Neutrophil (primary cell): ENCODE measurements around the gene DIDO1.

ENCODE experiments used
- H3K27ac ChIP-seq: fragments of 200-600 bp; sonication (generic); 2 replicates; pipeline ENCODE4 v1.5.1; 2016; ENCODE audit warnings: mild to moderate bottlenecking, moderate library complexity
- H3K27me3 ChIP-seq: fragments of 200-600 bp; sonication (generic); 2 replicates; pipeline ENCODE4 v1.6.0; 2016; ENCODE audit warnings: mild to moderate bottlenecking
- H3K36me3 ChIP-seq: fragments of 200-600 bp; sonication (generic); 2 replicates; pipeline ENCODE4 v1.5.1; 2017
- H3K4me1 ChIP-seq, 2 experiments: fragments of 200-600 bp in 1 of 2; sonication (generic) in 1 of 2; 1 replicate in 1 of 2; 2 replicates in 1 of 2; pipeline versions ENCODE4 v1.5.1 to v1.6.1; 2013 to 2016; ENCODE audit warnings: low read depth in 1 of 2, low read length in 1 of 2, mild to moderate bottlenecking in 1 of 2, moderate library complexity in 1 of 2; ENCODE audit not compliant: control insufficient read depth in 1 of 2, insufficient read depth in 1 of 2
- H3K4me3 ChIP-seq, 2 experiments: fragments of 200-600 bp in 1 of 2; sonication (generic) in 1 of 2; 1 replicate in 1 of 2; 2 replicates in 1 of 2; pipeline ENCODE4 v1.5.1; 2013 to 2016; ENCODE audit warnings: low read depth in 1 of 2, low read length in 1 of 2, mild to moderate bottlenecking in 1 of 2, moderate library complexity in 1 of 2
- H3K9me3 ChIP-seq: fragments of 200-600 bp; sonication (generic); 2 replicates; pipeline ENCODE4 v1.5.1; 2016
- TF ChIP-seq, protein P1 (sequence below): fragments of 200-600 bp; sonication (generic); IDR thresholded peaks from 2 replicates; pipeline ENCODE4 v1.5.1; 2016; ENCODE audit warnings: antibody characterized with exemption

Gene DIDO1

DNA sequence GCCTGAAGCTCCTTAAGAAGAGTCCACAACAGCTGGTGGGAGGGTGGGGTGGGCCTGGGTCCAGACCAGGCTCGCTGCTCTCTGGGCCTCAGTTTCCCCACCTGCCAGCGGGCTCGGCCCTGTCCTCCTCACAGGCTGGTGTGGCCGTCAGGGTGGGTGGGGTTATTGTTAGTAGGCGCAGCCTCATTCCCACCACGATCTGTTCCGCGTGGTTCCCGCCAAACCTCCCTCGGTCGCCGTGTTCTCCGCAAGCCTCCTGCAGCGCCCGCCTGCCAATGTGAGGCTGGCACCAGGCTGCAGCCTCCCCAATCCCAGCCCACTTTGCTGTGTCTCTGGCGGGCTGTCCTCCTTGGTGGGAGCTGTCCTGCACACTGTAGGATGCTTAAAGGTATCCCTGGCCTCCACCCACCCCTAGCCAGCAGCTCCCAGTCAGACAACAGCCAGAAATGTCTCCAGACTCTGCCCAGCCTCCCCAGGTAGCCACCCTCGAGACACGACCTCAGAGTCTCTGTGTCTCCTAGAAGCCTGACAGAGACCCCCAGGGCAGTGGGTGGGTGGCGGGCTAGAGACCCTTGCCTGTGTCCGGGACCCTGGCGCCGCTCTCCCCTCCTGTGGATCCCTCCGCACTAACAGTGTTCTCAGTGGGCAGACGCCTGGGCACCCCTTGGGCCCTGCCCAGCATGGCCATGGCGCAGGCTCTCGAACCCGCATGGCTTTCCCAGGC, 41.5 kb upstream of the DIDO1 start:
- Histone ChIP-seq H3K27me3 (peaks cover 43% of the 10 kb centered on the region), H3K36me3 (peaks cover 10% of the 10 kb centered on the region), H3K27ac (no peak overlapping the region), H3K9me3 (no peaks in the 10 kb centered on the region), H3K4me3 (no peak overlapping the region), H3K4me1 (peaks cover 0 to 7% of the 10 kb centered on the region in 2 experiments)
- TF ChIP-seq, protein P1, sequence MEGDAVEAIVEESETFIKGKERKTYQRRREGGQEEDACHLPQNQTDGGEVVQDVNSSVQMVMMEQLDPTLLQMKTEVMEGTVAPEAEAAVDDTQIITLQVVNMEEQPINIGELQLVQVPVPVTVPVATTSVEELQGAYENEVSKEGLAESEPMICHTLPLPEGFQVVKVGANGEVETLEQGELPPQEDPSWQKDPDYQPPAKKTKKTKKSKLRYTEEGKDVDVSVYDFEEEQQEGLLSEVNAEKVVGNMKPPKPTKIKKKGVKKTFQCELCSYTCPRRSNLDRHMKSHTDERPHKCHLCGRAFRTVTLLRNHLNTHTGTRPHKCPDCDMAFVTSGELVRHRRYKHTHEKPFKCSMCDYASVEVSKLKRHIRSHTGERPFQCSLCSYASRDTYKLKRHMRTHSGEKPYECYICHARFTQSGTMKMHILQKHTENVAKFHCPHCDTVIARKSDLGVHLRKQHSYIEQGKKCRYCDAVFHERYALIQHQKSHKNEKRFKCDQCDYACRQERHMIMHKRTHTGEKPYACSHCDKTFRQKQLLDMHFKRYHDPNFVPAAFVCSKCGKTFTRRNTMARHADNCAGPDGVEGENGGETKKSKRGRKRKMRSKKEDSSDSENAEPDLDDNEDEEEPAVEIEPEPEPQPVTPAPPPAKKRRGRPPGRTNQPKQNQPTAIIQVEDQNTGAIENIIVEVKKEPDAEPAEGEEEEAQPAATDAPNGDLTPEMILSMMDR = no peak

DNA sequence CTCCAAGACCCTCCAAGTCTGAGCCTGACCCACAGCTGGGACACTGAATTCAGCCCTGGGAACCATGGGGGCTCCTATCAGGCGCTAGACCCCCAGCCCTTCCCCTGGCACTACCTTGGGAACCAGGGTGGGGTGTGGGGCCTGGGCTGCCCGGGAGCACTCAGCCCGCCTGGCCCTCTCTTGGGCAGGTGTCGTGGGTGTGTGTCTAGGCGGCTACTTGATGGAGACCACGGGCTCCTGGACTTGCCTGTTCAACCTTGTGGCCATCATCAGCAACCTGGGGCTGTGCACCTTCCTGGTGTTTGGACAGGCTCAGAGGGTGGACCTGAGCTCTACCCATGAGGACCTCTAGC, 40.8 kb upstream of the DIDO1 start:
- TF ChIP-seq, protein P1 = no peak
- no peaks in the 10 kb centered on the region for H3K4me1 ChIP-seq
- H3K27ac ChIP-seq = no peak overlapping the region
- H3K9me3 ChIP-seq = no peaks in the 10 kb centered on the region
- H3K4me3 ChIP-seq = no peak overlapping the region
- peaks cover 36% of the 10 kb centered on the region for H3K27me3 ChIP-seq
- H3K36me3 ChIP-seq = peaks cover 16% of the 10 kb centered on the region

DNA sequence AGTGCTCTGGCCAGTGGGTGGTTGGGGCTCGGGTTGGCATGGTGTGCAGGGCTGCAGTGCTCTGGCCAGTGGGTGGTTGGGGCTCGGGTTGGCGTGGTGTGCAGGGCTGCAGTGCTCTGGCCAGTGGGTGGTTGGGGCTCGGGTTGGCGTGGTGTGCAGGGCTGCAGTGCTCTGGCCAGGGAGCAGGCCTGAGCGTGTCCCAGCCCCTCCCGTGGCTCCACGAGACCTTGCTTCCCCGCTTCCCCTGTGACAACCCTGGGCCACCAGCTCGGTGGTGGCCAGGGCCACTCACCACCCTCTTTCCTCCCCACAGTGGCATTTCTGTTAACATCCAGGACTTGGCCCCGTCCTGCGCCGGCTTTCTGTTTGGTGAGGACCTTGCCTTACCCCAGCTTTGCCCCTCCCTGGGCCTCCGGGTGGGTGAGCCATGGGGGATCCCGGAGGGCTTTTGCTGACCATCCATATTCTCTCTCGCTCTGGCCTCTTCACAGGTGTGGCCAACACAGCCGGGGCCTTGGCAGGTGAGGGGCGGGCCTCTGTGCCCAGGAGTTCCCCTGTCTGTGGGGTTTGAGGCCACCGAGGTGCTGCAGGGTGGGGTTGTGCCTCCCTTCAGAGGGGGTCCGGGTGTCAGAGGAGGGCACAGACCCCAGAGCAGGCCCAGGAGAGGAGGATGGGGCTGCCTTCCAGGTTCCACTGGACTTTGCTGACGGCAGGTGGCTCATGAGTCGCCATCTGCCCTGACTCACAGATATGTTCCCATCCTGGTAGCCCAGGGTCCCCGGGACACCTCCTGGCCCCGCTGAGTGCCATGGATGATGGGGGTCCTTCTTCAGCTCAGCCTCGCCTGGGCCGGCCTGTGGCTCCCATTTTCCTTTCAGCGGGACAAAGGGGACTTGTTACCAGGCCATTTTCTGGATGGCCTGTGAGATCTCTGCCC, 40.2 kb upstream of the DIDO1 start:
- no peaks in the 10 kb centered on the region for H3K9me3 ChIP-seq
- no peaks in the 10 kb centered on the region for H3K4me1 ChIP-seq
- H3K4me3 ChIP-seq = no peak overlapping the region
- peaks cover 30% of the 10 kb centered on the region for H3K27me3 ChIP-seq
- TF ChIP-seq, protein P1 = no peak
- H3K27ac ChIP-seq = no peak overlapping the region
- peaks cover 17% of the 10 kb centered on the region for H3K36me3 ChIP-seq

DNA sequence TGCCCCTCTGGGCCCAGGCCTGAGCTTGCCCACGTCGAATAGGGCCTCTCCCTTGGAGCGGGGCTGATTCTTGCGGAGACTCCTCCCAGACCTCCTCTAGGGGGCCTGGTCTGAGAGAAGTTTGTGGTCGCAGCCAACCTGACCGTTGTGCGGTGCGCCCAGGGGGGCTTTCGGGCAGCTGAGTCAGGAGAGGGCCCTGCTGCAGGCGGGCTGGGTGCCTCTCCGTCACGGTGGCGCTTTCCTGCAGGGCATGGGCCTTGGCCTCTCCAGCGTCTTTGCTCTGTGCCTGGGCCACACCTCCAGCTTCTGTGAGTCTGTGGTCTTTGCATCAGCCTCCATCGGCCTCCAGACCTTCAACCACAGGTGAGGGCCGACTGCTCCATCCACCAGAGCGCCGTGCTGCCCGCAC, 39.1 kb upstream of the DIDO1 start:
- H3K4me3 ChIP-seq = no peak overlapping the region
- no peak overlapping the region for H3K27ac ChIP-seq
- no peaks in the 10 kb centered on the region for H3K9me3 ChIP-seq
- TF ChIP-seq, protein P1 = no peak
- H3K36me3 ChIP-seq = peaks cover 17% of the 10 kb centered on the region
- no peaks in the 10 kb centered on the region for H3K4me1 ChIP-seq
- peaks cover 19% of the 10 kb centered on the region for H3K27me3 ChIP-seq

DNA sequence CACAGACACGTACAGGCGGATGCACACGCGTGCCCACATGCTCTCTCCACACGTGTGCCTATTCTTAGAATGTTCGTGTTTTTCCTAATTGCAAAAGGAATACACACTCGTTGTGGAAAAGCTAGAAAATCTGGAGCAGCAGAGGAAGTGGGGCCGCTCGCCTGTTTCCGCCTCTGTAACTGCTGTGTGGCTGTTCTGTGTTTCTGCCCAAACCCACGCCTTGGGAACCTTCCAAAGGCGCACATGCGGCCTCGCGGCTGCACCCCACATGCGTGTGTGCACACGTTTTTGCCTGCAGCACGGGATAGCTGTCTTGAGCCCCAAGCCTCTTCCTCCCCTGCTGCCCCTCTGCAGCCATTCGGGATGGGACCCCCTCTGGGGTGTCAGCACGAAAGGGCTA, 38.4 kb upstream of the DIDO1 start:
- peaks cover 12% of the 10 kb centered on the region for H3K27me3 ChIP-seq
- H3K4me1 ChIP-seq = no peaks in the 10 kb centered on the region
- H3K4me3 ChIP-seq = no peak overlapping the region
- H3K36me3 ChIP-seq = peaks cover 17% of the 10 kb centered on the region
- no peak overlapping the region for H3K27ac ChIP-seq
- H3K9me3 ChIP-seq = no peaks in the 10 kb centered on the region
- TF ChIP-seq, protein P1 = no peak
